Measurements from ENCODE around the gene EZH1.
A peak's percentile ranks its signal among the peaks of the same experiment; 100 is the strongest.

Gene EZH1

DNA sequence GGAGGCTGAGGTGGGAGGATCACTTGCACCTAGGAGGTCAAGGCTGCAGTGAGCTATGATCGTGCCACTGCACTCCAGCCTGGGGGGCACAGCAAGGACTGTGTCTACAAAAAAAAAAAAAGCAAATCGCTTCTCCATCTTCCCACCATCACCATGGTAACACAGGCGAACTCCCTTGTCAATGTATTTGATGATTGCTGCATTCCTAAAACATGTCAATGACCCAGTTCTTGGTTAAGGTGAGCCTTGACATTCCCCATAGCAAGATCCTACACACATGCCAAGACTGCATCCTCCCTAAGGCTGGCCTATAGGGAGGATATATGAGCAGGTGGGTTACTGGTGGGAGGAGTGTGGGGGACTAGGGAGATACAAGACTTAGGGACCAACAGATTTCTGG lies 50.3 kb downstream of the EZH1 start:
- Histone ChIP-seq H3K9me3 (ENCODE audit: control insufficient read depth, low read length) (no peaks in the 10 kb centered on the region), H3K4me3 (ENCODE audit: extremely low read depth, insufficient read depth, low read length, poor library complexity, severe bottlenecking) (no peak overlapping the region), H3K27ac (ENCODE audit: low read depth, low read length, severe bottlenecking) (no peak overlapping the region), H3K36me3 (ENCODE audit: control insufficient read depth, insufficient read depth, low read length) (peaks cover 58% of the 10 kb centered on the region), H3K4me1 (ENCODE audit: control insufficient read depth, insufficient read depth, low read length, poor library complexity, severe bottlenecking) (no peaks in the 10 kb centered on the region)
- WGBS, 2 experiments (ENCODE audit: insufficient coverage in 2 of 2), result 73 to 100% methylated on average over 1 to 2 of the region's 3 CpGs

DNA sequence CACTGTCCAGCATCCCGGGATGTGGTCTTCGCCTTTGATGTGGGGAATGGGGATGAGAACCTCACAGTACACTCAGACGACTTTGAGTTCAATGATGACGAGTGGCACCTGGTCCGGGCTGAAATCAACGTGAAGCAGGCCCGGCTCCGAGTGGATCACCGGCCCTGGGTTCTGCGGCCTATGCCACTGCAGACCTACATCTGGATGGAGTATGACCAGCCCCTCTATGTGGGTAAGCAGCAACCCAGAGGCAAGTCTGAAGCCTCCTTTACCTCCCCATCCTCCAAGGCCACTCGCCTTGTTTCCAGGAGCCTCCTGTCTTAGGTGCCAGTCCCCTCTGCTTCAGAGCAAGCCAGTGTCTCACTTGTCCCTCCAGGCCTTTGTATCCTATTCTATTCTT lies 52.4 kb downstream of the EZH1 start:
- no peak overlapping the region for H3K4me3 ChIP-seq (ENCODE audit: extremely low read depth, insufficient read depth, low read length, poor library complexity, severe bottlenecking)
- 85 to 98% methylated on average over 4 to 9 of the region's 11 CpGs for WGBS, 2 experiments (ENCODE audit: insufficient coverage in 2 of 2)
- peaks cover 62% of the 10 kb centered on the region for H3K36me3 ChIP-seq (ENCODE audit: control insufficient read depth, insufficient read depth, low read length)
- H3K27ac ChIP-seq (ENCODE audit: low read depth, low read length, severe bottlenecking), result no peak overlapping the region
- no peaks in the 10 kb centered on the region for H3K4me1 ChIP-seq (ENCODE audit: control insufficient read depth, insufficient read depth, low read length, poor library complexity, severe bottlenecking)
- no peaks in the 10 kb centered on the region for H3K9me3 ChIP-seq (ENCODE audit: control insufficient read depth, low read length)

DNA sequence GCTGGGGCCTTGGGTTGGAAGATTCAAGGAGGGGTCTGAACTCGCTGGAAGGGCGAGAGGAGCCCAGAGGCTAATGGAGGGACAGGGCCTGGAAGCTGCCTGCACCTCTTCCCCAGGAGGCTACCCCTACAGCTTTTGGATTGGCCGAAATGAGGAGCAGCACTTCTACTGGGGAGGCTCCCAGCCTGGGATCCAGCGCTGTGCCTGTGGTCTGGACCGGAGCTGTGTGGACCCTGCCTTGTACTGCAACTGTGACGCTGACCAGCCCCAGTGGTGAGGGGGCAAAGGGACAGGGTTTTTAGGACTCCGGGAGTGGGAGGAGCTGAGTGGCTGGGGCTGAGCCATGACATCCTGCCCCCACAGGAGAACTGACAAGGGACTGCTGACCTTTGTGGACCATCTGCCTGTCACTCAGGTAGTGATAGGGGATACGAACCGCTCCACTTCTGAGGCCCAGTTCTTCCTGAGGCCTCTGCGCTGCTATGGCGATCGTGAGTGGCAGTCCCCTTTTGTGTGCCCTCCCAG lies 53.8 kb downstream of the EZH1 start:
- Histone ChIP-seq H3K4me3 (ENCODE audit: extremely low read depth, insufficient read depth, low read length, poor library complexity, severe bottlenecking) (no peak overlapping the region), H3K27ac (ENCODE audit: low read depth, low read length, severe bottlenecking) (no peak overlapping the region), H3K36me3 (ENCODE audit: control insufficient read depth, insufficient read depth, low read length) (peaks cover 56% of the 10 kb centered on the region), H3K4me1 (ENCODE audit: control insufficient read depth, insufficient read depth, low read length, poor library complexity, severe bottlenecking) (no peaks in the 10 kb centered on the region), H3K9me3 (ENCODE audit: control insufficient read depth, low read length) (no peaks in the 10 kb centered on the region)
- 92 to 96% methylated on average over 11 to 12 of the region's 12 CpGs for WGBS, 2 experiments (ENCODE audit: insufficient coverage in 2 of 2)

DNA sequence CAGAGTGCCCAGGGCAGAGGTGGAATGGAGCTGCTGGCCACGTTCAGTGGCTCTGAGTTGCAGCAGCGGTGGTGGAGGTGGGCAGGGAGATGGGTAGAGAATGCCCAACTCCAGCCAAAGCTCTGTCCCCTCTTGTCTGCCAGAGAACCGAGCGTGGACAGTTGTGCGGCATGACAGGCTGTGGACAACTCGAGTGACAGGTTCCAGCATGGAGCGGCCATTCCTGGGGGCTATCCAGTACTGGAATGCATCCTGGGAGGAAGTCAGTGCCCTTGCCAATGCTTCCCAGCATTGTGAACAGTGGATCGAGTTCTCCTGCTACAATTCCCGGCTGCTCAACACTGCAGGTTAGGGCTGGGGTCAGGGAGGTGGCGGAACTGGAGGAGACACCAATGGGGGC lies 54.2 kb downstream of the EZH1 start:
- 89 to 94% methylated on average over 8 to 10 of the region's 10 CpGs for WGBS, 2 experiments (ENCODE audit: insufficient coverage in 2 of 2)
- no peaks in the 10 kb centered on the region for H3K4me1 ChIP-seq (ENCODE audit: control insufficient read depth, insufficient read depth, low read length, poor library complexity, severe bottlenecking)
- peaks cover 56% of the 10 kb centered on the region for H3K36me3 ChIP-seq (ENCODE audit: control insufficient read depth, insufficient read depth, low read length)
- no peaks in the 10 kb centered on the region for H3K9me3 ChIP-seq (ENCODE audit: control insufficient read depth, low read length)
- H3K27ac ChIP-seq (ENCODE audit: low read depth, low read length, severe bottlenecking), result no peak overlapping the region
- no peak overlapping the region for H3K4me3 ChIP-seq (ENCODE audit: extremely low read depth, insufficient read depth, low read length, poor library complexity, severe bottlenecking)

DNA sequence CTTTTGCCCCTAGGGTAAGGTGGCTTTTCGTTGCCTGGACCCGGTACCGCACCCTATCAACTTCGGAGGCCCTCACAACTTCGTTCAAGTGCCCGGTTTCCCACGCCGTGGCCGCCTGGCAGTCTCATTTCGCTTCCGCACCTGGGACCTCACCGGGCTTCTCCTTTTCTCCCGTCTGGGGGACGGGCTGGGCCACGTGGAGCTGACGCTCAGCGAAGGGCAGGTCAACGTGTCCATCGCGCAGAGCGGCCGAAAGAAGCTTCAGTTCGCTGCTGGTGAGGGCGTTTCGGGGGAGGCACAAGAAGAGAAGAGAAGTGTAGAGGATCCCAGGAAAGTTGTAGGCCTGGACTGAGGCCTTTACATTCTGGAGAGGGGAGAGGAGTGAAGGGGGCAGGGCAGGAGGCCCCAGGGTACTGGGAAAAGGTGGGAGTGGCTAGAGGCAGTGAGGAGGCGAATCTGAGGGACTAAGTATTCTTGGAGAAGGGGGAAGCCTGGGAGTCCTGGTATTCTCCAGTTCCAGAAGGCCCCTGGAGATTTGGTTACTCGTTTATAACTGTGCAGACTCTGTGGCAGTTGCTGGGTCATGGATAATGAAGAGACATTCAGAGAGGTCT lies 57.0 kb downstream of the EZH1 start:
- no peak overlapping the region for H3K4me3 ChIP-seq (ENCODE audit: extremely low read depth, insufficient read depth, low read length, poor library complexity, severe bottlenecking)
- WGBS, 2 experiments (ENCODE audit: insufficient coverage in 2 of 2), result 91% methylated on average over 20 to 27 of the region's 27 CpGs
- H3K9me3 ChIP-seq (ENCODE audit: control insufficient read depth, low read length), result no peaks in the 10 kb centered on the region
- H3K4me1 ChIP-seq (ENCODE audit: control insufficient read depth, insufficient read depth, low read length, poor library complexity, severe bottlenecking), result no peaks in the 10 kb centered on the region
- peaks cover 41% of the 10 kb centered on the region for H3K36me3 ChIP-seq (ENCODE audit: control insufficient read depth, insufficient read depth, low read length)
- no peak overlapping the region for H3K27ac ChIP-seq (ENCODE audit: low read depth, low read length, severe bottlenecking)

DNA sequence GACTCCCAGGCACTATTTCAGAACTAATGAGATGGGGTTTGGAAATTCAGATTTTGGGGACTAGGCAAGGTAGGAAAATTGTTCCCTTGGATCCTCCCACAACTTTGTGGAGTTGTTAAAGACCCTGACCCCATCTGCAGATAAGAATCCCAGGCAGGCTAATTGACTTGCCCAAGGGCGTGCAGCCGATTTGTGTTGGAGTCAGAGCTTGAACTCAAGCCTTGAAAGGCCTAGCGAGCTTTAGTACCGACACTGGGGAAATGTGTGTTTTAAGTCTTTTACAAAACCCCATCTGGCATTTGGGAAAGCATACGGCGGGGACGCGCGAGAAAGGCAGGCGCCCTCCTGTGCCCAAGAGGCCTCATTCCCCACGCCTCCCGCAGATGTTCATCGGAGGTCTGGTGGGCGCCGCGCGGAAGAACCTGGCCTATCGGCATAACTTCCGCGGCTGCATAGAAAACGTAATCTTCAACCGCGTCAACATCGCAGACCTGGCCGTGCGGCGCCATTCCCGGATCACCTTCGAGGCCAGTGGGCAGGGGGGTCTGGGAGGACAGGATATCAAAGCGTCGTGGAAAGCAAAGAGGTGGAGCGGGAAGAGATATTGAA lies 58.2 kb downstream of the EZH1 start:
- Histone ChIP-seq H3K36me3 (ENCODE audit: control insufficient read depth, insufficient read depth, low read length) (peaks cover 36% of the 10 kb centered on the region), H3K9me3 (ENCODE audit: control insufficient read depth, low read length) (no peaks in the 10 kb centered on the region), H3K27ac (ENCODE audit: low read depth, low read length, severe bottlenecking) (no peak overlapping the region), H3K4me1 (ENCODE audit: control insufficient read depth, insufficient read depth, low read length, poor library complexity, severe bottlenecking) (peaks cover 4% of the 10 kb centered on the region), H3K4me3 (ENCODE audit: extremely low read depth, insufficient read depth, low read length, poor library complexity, severe bottlenecking) (no peak overlapping the region)
- 95 to 98% methylated on average over 30 to 32 of the region's 32 CpGs for WGBS, 2 experiments (ENCODE audit: insufficient coverage in 2 of 2)

DNA sequence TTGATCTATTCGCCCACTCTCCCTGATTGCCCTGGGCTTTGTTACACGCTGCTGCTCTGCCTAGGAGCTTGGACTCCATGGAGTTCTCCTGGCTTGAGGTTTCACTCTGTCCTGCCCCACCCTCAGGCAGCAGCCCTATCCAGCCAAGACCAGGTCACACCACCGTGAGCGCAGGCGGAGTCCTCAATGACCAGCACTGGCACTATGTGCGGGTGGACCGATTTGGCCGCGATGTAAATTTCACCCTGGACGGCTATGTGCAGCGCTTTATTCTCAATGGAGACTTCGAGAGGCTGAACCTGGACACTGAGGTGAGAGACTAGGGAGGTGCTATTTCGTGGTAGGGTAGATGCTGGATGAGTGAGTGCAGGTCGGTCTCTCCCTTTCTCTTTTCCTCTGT lies 59.0 kb downstream of the EZH1 start:
- Histone ChIP-seq H3K27ac (ENCODE audit: low read depth, low read length, severe bottlenecking) (no peak overlapping the region), H3K4me1 (ENCODE audit: control insufficient read depth, insufficient read depth, low read length, poor library complexity, severe bottlenecking) (peaks cover 8% of the 10 kb centered on the region), H3K9me3 (ENCODE audit: control insufficient read depth, low read length) (no peaks in the 10 kb centered on the region), H3K4me3 (ENCODE audit: extremely low read depth, insufficient read depth, low read length, poor library complexity, severe bottlenecking) (no peak overlapping the region), H3K36me3 (ENCODE audit: control insufficient read depth, insufficient read depth, low read length) (peaks cover 36% of the 10 kb centered on the region)
- 94 to 97% methylated on average over 7 to 12 of the region's 14 CpGs for WGBS, 2 experiments (ENCODE audit: insufficient coverage in 2 of 2)

DNA sequence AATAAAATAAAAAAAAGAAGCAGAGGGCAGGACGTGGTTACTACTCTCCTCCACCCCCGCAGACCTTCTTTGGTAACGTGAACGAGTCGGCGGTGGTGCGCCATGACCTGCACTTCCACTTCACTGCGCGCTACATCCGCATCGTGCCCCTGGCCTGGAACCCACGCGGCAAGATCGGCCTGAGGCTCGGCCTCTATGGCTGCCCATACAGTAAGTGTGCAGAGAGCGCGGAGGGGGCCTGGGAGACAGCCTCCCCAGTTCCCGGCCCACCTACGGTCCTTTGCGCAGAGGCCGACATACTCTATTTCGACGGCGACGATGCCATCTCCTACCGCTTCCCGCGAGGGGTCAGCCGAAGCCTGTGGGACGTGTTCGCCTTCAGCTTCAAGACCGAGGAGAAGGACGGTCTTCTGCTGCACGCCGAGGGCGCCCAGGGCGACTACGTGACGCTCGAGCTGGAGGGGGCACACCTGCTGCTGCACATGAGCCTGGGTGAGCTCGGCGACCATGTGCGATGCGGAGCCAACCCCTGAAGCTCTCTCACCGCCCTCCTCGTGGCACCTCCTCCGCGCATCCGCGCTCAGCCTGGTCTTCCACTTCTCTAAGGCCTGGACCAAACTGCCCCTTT lies 59.8 kb downstream of the EZH1 start:
- Histone ChIP-seq H3K4me3 (ENCODE audit: extremely low read depth, insufficient read depth, low read length, poor library complexity, severe bottlenecking) (no peak overlapping the region), H3K27ac (ENCODE audit: low read depth, low read length, severe bottlenecking) (no peak overlapping the region), H3K9me3 (ENCODE audit: control insufficient read depth, low read length) (no peaks in the 10 kb centered on the region), H3K4me1 (ENCODE audit: control insufficient read depth, insufficient read depth, low read length, poor library complexity, severe bottlenecking) (peaks cover 9% of the 10 kb centered on the region), H3K36me3 (ENCODE audit: control insufficient read depth, insufficient read depth, low read length) (peaks cover 32% of the 10 kb centered on the region)
- WGBS, 2 experiments (ENCODE audit: insufficient coverage in 2 of 2), result 96 to 97% methylated on average over 43 to 46 of the region's 50 CpGs

DNA sequence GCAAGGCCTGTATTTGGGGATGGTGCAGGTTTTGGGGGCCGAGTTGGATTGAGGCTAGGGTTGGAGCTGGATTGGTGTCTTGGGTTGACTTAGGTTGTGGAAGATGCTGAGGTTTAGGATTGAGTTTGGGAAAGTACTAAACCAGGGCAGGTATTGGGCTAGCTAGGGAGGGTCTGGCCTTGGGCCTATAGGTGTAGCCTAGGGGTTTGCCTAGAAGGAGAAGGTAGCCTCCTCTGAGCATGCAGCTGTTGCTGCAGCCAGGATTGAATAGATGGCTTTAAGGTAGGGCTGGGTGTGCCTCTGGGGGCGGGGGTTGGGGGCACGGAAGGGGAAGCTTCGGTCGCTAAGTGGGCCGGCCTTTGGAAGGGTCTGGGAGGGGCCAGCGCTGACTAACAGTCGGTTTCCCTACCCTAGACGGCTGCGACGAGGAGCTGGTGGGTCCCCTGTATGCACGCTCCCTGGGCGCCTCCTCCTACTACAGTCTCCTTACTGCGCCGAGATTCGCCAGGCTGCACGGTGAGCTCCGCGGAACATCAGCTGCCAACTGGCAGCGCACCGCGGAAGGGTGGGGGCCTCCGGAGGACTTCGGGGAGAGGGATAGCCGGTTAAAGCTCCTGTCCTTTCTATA lies 61.3 kb downstream of the EZH1 start:
- Histone ChIP-seq H3K36me3 (ENCODE audit: control insufficient read depth, insufficient read depth, low read length) (peaks cover 22% of the 10 kb centered on the region), H3K4me1 (ENCODE audit: control insufficient read depth, insufficient read depth, low read length, poor library complexity, severe bottlenecking) (peaks cover 20% of the 10 kb centered on the region), H3K27ac (ENCODE audit: low read depth, low read length, severe bottlenecking) (no peak overlapping the region), H3K9me3 (ENCODE audit: control insufficient read depth, low read length) (no peaks in the 10 kb centered on the region), H3K4me3 (ENCODE audit: extremely low read depth, insufficient read depth, low read length, poor library complexity, severe bottlenecking) (peak overlapping the region; percentile 61)
- WGBS, 2 experiments (ENCODE audit: insufficient coverage in 2 of 2), result 19 to 22% methylated on average over 14 to 22 of the region's 25 CpGs

DNA sequence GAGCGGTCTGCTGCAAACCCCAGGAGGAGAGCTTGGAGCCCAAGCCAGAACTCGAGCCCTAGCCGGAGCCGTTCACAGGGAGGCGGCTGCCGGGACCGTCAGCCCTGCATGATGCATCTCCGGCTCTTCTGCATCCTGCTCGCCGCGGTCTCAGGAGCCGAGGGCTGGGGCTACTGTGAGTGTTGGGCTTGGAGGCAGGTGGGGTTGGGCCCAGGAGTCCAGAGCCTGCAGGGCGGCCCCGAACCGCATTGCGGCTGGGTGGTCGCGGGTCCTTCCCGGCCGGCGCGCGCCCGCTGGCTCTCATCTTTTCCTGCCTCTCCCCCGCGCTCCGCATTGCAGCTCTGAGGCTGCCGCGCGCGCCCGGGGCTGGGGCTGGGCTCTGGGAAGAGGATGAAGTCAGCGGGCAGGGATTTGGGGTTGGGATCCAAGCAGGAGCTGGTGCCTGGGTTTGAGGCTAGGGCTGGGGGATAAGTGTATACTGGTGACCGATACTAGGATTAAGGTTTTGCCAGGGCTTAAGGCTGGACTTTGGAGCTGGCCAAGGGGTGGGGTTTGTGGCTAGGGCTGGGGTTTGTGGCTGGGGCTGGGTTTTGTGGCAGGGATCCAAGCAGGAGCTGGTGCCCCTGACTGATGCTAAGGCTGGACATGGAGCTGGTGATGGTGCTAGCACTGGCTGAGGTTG lies 62.0 kb downstream of the EZH1 start:
- Histone ChIP-seq H3K27ac (ENCODE audit: low read depth, low read length, severe bottlenecking) (peak overlapping the region; percentile 59), H3K9me3 (ENCODE audit: control insufficient read depth, low read length) (no peaks in the 10 kb centered on the region), H3K4me1 (ENCODE audit: control insufficient read depth, insufficient read depth, low read length, poor library complexity, severe bottlenecking) (peaks cover 20% of the 10 kb centered on the region), H3K4me3 (ENCODE audit: extremely low read depth, insufficient read depth, low read length, poor library complexity, severe bottlenecking) (peak overlapping the region; percentile 61), H3K36me3 (ENCODE audit: control insufficient read depth, insufficient read depth, low read length) (peaks cover 18% of the 10 kb centered on the region)
- WGBS, 2 experiments (ENCODE audit: insufficient coverage in 2 of 2), result 1 to 5% methylated on average over 12 to 19 of the region's 34 CpGs

All from mesodermal cell (in vitro differentiated cells).